ENCODE results near the gene PRTN3. TPM values are rescaled to one million over a fixed set of nuclear protein-coding genes. Genes with fewer than 3 reads are reported as not detected.
"Not testable (repeated sequence)": the region's sequence is repeated elsewhere in the genome, so short reads cannot be mapped to it uniquely, and the experiment has no call there.

The PRTN3 gene
- total RNA-seq, 2 donors from 2014 or later, result not detected

- Mint-ChIP-seq H3K27me3 (ENCODE audit: low read depth) (no peaks in the 10 kb centered on the region), H3K27ac (peak overlapping the region; percentile 56), H3K36me3 (ENCODE audit: insufficient read depth in 2 of 2) (peaks cover 2 to 4% of the 10 kb centered on the region in 2 donors), H3K9me3 (no peaks in the 10 kb centered on the region), H3K4me3 (peak overlapping the region; percentile 74 to 80), H3K4me1 (ENCODE audit: low read depth) (peaks cover 11% of the 10 kb centered on the region)
- peak; percentile 88 to 89 for ATAC-seq (replicated peaks in 1 of 2)
- DNase-seq, result peak; percentile 87 to 92
Measured at GRCh38 chr19:872266-872951, 31.6 kb downstream of the PRTN3 start.

GRCh38 chr19:873084-873483, 32.3 kb downstream of the PRTN3 start:
- Mint-ChIP-seq H3K27me3 (ENCODE audit: low read depth) (no peaks in the 10 kb centered on the region), H3K9me3 (no peaks in the 10 kb centered on the region), H3K4me1 (ENCODE audit: low read depth) (peaks cover 11% of the 10 kb centered on the region), H3K4me3 (peak overlapping the region; percentile 63 to 70), H3K36me3 (ENCODE audit: insufficient read depth in 2 of 2) (peaks cover 0 to 4% of the 10 kb centered on the region in 2 donors), H3K27ac (no peak overlapping the region)
- peak; percentile 71 to 83 for DNase-seq
- peak; percentile 80 to 82 for ATAC-seq (replicated peaks in 1 of 2)

GRCh38 chr19:873561-874041, 32.8 kb downstream of the PRTN3 start:
- H3K4me1 Mint-ChIP-seq (ENCODE audit: low read depth), result peaks cover 11% of the 10 kb centered on the region
- DNase-seq (no peak), ATAC-seq (replicated peaks in 1 of 2) (no peak)
- H3K27ac Mint-ChIP-seq, result no peak overlapping the region
- no peaks in the 10 kb centered on the region for H3K27me3 Mint-ChIP-seq (ENCODE audit: low read depth)
- H3K4me3 Mint-ChIP-seq, result no peak overlapping the region
- H3K36me3 Mint-ChIP-seq (ENCODE audit: insufficient read depth in 2 of 2), result peaks cover 0 to 3% of the 10 kb centered on the region in 2 donors
- no peaks in the 10 kb centered on the region for H3K9me3 Mint-ChIP-seq

GRCh38 chr19:875265-875879, 34.6 kb downstream of the PRTN3 start:
- no peak overlapping the region for H3K27ac Mint-ChIP-seq
- peaks cover 11% of the 10 kb centered on the region for H3K4me1 Mint-ChIP-seq (ENCODE audit: low read depth)
- ATAC-seq (replicated peaks in 1 of 2) (no peak), DNase-seq (no peak)
- H3K4me3 Mint-ChIP-seq, result no peak overlapping the region
- no peaks in the 10 kb centered on the region for H3K27me3 Mint-ChIP-seq (ENCODE audit: low read depth)
- peaks cover 0 to 3% of the 10 kb centered on the region in 2 donors for H3K36me3 Mint-ChIP-seq (ENCODE audit: insufficient read depth in 2 of 2)
- H3K9me3 Mint-ChIP-seq, result no peaks in the 10 kb centered on the region

- peaks cover 11% of the 10 kb centered on the region for H3K4me1 Mint-ChIP-seq (ENCODE audit: low read depth)
- no peaks in the 10 kb centered on the region for H3K27me3 Mint-ChIP-seq (ENCODE audit: low read depth)
- H3K9me3 Mint-ChIP-seq, result no peaks in the 10 kb centered on the region
- ATAC-seq (replicated peaks in 1 of 2), result no peak
- no peak for DNase-seq
- no peak overlapping the region for H3K27ac Mint-ChIP-seq
- H3K36me3 Mint-ChIP-seq (ENCODE audit: insufficient read depth in 2 of 2), result peaks cover 0 to 1% of the 10 kb centered on the region in 2 donors
- H3K4me3 Mint-ChIP-seq, result no peak overlapping the region
Measured at GRCh38 chr19:876089-876488, 35.3 kb downstream of the PRTN3 start.

- Mint-ChIP-seq H3K4me3 (no peak overlapping the region), H3K36me3 (ENCODE audit: insufficient read depth in 2 of 2) (peaks cover 0 to 1% of the 10 kb centered on the region in 2 donors), H3K27me3 (ENCODE audit: low read depth) (no peaks in the 10 kb centered on the region), H3K27ac (no peak overlapping the region), H3K4me1 (ENCODE audit: low read depth) (peaks cover 11% of the 10 kb centered on the region), H3K9me3 (no peaks in the 10 kb centered on the region)
- no peak for DNase-seq
- no peak for ATAC-seq (replicated peaks in 1 of 2)
Measured at GRCh38 chr19:876780-877314, 36.0 kb downstream of the PRTN3 start.

GRCh38 chr19:877992-878660, 37.3 kb downstream of the PRTN3 start:
- not testable (repeated sequence) for ATAC-seq (replicated peaks in 1 of 2); H3K4me1 Mint-ChIP-seq (ENCODE audit: low read depth); H3K9me3 Mint-ChIP-seq; H3K27ac Mint-ChIP-seq; DNase-seq; H3K36me3 Mint-ChIP-seq (ENCODE audit: insufficient read depth in 2 of 2); H3K4me3 Mint-ChIP-seq; H3K27me3 Mint-ChIP-seq (ENCODE audit: low read depth)

- not testable (repeated sequence) for H3K9me3 Mint-ChIP-seq; H3K4me3 Mint-ChIP-seq; H3K36me3 Mint-ChIP-seq (ENCODE audit: insufficient read depth in 2 of 2); DNase-seq; H3K4me1 Mint-ChIP-seq (ENCODE audit: low read depth); ATAC-seq (replicated peaks in 1 of 2); H3K27me3 Mint-ChIP-seq (ENCODE audit: low read depth); H3K27ac Mint-ChIP-seq
Measured at GRCh38 chr19:878751-879561, 38.2 kb downstream of the PRTN3 start.

GRCh38 chr19:879711-880438, 39.1 kb downstream of the PRTN3 start:
- Mint-ChIP-seq H3K4me3 (no peak overlapping the region), H3K36me3 (ENCODE audit: insufficient read depth in 2 of 2) (peaks cover 0 to 1% of the 10 kb centered on the region in 2 donors), H3K9me3 (no peaks in the 10 kb centered on the region), H3K27me3 (ENCODE audit: low read depth) (no peaks in the 10 kb centered on the region), H3K4me1 (ENCODE audit: low read depth) (no peaks in the 10 kb centered on the region), H3K27ac (no peak overlapping the region)
- DNase-seq, result no peak
- ATAC-seq (replicated peaks in 1 of 2), result no peak

GRCh38 chr19:881385-882071, 40.7 kb downstream of the PRTN3 start:
- no peak for DNase-seq
- Mint-ChIP-seq H3K4me3 (no peak overlapping the region), H3K27ac (no peak overlapping the region), H3K27me3 (ENCODE audit: low read depth) (no peaks in the 10 kb centered on the region), H3K9me3 (no peaks in the 10 kb centered on the region), H3K36me3 (ENCODE audit: insufficient read depth in 2 of 2) (peaks cover 0 to 1% of the 10 kb centered on the region in 2 donors), H3K4me1 (ENCODE audit: low read depth) (no peaks in the 10 kb centered on the region)
- ATAC-seq (replicated peaks in 1 of 2), result no peak

- Mint-ChIP-seq H3K27me3 (ENCODE audit: low read depth) (no peaks in the 10 kb centered on the region), H3K4me3 (no peak overlapping the region), H3K27ac (no peak overlapping the region)
Measured at GRCh38 chr19:882871-883497, 42.2 kb downstream of the PRTN3 start.

More at GRCh38 chr19:882871-883497, 42.2 kb downstream of the PRTN3 start:
- ATAC-seq (replicated peaks in 1 of 2) (no peak), DNase-seq (no peak)
- peaks cover 0 to 1% of the 10 kb centered on the region in 2 donors for H3K36me3 Mint-ChIP-seq (ENCODE audit: insufficient read depth in 2 of 2)
- H3K4me1 Mint-ChIP-seq (ENCODE audit: low read depth), result no peaks in the 10 kb centered on the region
- no peaks in the 10 kb centered on the region for H3K9me3 Mint-ChIP-seq
